Measurements from ENCODE around the gene AKAP1.

AKAP1 gene

GRCh38 chr17:57106836-57107497 is 21.9 kb downstream of the AKAP1 start:
- DNase-seq = no peak

- no peak for DNase-seq
Observed at GRCh38 chr17:57107498-57108101, 22.6 kb downstream of the AKAP1 start.

- DNase-seq = no peak
Observed at GRCh38 chr17:57108671-57109392, 23.8 kb downstream of the AKAP1 start.

DNA sequence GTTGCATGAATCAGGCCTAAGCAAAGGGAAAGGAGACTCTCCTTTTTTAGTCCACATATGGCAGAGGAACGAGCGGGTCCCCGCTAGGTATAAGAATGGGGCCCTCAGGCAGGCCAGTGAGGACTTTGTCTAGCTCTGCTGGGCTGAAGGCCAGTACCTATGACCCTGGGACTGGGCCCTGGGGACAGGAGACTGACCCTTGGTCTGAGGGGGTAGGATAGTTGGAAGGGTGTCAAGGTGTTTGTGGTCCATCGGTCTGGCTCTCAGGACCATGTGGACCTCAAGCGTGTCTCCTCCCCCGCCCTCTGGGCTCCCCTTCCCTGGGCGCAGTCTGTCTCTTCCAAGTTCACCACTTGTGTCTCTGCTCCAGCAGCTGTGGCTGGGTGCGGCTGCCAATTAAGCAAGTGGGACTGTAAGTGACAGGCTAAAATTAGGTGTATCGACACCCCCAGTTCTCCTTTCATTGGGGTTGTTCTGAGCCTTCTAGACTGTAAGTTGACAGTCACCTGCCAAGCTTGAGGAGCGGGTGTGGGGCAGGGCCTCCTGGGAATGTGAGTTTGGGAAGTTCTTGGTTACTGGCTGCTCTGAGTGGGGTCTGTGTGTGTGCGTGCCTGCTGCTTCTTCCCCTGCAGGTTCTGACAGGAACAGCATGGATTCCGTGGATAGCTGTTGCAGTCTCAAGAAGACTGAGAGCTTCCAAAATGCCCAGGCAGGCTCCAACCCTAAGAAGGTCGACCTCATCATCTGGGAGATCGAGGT is 24.5 kb downstream of the AKAP1 start:
- peak; percentile 14 for DNase-seq

DNA sequence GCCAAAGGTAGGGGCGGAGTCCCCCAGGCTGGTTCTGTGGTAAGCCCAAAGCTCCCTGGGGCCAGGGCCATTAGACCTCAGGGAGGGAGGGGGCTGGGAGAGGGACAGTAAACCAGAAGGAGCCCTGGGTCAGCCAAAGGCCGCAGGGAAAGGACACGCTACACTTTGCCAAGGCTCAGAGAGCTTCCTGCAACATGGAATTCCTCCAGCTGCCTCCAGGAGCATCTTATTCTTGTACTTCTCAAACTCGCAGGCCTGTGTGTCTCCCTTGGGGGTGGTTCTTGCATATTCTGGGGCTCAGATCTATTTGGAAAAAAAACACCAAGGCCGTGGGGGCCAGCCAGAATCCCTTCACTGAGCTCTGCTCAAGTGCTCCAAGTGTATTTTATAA is 25.1 kb downstream of the AKAP1 start:
- DNase-seq = no peak

DNA sequence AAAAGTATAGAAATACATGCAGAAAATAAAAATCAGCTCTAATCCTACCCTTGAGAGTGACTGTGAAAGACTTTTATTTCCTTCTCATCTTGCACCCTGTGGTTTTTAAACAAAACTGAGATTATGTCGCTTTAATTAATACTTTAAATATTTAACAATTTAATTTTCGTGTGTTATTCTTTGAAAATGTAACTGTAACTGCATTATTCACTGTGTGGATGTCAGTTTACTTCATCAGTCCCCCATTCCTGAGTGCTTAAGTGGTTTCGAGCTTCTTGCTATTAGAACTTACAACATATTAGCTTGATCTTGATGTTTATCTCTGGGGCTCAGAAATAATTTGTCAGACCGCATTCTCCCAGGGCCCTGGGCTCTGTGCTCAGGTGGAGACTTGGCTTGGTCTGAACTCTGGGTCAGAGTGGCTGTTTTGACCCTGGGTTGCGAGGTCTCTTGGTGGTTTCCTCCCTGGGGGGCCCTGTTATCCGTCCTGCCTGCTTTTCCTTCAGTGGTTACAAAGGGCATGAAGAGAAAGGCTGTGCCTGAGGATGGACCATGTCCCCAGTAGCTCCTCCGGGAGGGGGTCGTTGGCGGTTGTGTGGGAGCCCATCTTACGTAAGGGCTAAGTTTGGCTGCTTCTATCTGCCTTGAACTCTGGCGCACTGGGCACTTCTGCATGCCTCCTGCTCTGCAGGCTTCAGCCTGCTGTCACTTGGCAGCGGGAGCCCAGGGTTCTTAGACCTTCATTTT is 25.7 kb downstream of the AKAP1 start:
- no peak for DNase-seq

DNA sequence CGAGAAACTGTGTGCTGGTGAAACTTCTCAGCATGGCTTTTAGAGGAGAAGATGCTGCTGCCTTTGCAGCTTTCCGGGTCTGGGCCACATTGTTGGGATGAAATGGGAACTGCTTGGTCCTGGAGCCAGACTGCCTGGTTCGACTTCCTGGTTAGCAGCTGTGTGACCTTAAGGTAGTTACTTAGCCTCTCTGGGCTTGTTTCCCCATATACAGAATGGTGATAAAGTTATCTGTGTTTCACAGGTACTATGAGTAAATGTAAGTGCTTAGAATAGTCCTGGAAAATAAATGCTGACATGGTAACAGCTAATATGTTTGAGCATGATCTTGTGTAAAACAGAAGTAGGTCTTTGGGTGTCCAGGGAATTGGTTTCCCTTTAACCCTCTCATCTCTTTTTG is 26.3 kb downstream of the AKAP1 start:
- DNase-seq = no peak

DNA sequence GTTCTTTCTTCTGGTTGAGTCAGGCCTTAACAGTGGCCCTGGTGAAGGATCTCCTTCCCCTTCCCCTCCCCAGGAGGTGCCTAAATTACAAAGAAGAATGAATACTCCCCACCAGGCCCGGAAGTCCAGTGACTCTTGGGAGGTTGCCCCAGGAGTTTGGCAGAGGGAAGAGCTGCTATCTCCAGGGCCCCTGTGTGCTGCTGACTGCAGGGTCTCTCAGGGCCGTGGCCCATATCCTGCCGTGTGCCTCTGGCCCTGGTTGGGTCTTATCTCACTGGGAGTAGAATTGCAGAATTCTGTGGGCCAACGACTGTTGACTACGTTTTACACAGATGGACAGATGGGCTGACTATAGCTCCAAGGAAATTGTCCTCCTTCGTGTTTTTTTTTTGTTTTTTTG is 28.0 kb downstream of the AKAP1 start:
- DNase-seq = no peak

DNA sequence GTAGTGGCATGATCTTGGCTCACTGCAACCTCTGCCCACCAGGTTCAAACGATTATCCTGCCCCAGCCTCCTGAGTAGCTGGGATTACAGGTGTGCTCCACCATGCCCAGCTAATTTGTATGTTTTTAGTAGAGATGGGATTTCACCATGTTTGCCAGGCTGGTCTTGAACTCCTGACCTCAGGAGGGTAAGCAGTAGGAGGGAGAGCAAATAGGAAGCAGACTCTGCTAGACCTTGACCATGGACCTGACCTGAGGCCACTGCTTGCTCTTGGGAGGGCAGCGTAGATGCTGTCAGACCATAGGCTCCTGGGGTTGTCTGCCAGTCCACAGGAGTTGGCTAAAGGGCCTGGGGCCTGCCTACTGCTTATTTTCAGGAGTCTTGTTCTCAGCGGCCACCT is 28.6 kb downstream of the AKAP1 start:
- DNase-seq = no peak

GRCh38 chr17:57114085-57114673 is 29.1 kb downstream of the AKAP1 start:
- peak; percentile 74 for DNase-seq

- no peak for DNase-seq
Observed at GRCh38 chr17:57115377-57115776, 30.3 kb downstream of the AKAP1 start.

- DNase-seq = no peak
Observed at GRCh38 chr17:57115916-57116315, 30.9 kb downstream of the AKAP1 start.

GRCh38 chr17:57117798-57118197 is 32.8 kb downstream of the AKAP1 start:
- no peak for DNase-seq

DNA sequence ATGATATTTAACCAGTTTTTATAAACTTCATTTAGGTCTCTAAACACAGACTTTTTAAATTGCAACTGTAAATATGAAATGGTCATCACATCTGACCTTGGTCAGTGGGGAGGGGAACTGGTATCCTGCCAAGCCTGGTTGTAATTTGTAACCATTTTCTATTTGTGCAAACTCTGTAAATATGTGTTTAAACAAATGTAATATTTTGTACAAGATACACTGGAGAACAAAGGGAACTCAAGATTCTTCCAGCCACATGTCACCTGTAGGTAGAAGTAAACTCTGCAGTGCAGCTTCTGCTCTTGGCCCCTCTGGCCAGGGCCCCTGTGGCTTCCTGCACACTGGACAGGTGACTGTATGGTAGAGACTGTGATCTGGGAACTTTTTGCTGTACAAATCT is 35.8 kb downstream of the AKAP1 start:
- DNase-seq = no peak

DNA sequence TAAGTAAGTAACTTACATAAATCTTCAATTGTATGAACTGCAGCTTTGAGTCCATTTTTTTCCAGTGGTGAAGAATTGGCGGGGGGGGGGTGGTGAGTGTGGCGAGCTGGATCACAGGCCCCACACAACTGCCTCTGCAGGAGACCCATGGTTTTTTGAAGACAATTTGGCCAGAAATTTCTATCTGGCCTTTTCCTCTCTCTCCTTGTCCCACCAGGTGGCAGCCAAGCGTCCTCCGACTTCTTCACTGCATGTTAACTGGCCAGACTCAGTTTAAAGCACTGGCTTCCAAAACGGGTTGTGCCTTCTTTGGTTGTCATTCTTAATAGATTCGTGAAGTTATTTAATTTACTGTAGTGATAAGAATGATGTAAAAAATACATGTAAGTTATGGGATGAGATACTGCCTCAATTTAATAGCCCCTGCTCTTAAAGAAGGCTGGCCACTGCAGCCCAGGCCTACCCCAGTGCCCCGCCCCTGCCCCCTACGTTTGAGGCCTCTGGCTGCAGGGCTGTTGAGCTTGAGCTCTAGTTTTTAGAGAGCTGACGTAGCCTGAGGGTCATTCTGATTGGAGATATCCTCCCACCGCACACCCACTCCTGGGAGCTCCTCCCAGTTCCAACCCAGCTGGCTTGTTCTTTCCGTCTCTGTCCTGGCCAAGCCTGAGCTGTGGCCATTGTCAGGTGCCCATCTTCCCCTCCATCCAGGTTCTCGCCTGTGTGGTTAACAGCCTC is 36.4 kb downstream of the AKAP1 start:
- peak; percentile 74 for DNase-seq

DNA sequence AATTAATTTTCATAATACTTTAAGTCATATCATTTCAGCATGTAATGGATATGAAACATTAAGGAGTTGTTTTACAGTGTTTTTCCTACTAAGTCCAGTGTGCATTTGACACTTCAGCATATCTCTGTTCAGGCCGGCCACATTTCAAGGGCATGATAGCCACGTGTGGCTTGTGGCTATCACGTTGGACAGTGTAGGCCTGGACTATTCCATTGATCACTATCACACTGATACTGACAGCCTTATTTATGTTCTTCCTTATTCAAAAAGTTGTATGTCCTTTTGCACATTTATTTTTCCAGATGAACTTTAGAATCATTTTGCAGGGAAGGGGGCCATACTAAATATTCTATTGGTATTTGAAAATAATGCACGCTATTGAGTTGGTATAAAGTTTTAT is 39.0 kb downstream of the AKAP1 start:
- DNase-seq = no peak

DNA sequence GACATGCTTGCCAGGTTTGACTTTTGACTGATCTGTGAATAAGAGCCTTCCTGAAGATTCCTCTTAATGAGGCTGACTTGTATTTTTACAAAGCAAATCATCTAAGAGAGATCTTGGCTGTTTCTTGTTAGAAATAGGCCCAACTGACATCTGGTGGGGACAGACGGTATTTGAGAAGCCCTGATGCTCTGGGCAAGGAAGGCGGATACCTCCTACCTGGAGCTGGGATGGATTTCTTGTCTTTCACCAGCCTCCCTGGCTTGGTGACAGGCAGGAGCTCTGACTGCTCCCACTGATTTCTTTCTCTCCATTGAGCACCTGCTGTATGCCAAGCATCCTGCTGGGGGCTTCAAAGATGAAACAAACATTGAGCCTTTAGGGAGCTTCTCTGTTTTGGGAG is 40.4 kb downstream of the AKAP1 start:
- DNase-seq = no peak

DNA sequence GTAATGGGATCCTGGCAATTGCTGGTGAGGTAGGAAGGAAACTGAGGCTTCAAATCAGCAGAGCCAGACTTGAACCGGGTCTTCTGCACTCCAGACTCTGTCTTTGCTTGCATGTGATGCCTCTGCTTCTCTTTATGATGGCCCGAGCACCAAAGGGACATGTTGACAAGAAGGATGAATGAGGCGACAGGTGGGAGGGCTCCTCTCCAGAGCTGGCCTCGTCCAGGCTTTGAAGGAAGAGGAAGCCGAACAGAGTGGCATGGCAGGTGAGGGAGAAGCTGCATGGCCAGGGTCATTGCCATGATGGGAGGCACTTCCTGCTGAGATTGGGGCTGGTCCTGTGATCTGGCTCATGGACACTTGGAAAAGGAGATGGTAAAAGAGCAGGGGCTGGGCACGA is 40.8 kb downstream of the AKAP1 start:
- no peak for DNase-seq

- DNase-seq = peak; percentile 94
Observed at GRCh38 chr17:57130708-57131461, 45.8 kb downstream of the AKAP1 start.

DNA sequence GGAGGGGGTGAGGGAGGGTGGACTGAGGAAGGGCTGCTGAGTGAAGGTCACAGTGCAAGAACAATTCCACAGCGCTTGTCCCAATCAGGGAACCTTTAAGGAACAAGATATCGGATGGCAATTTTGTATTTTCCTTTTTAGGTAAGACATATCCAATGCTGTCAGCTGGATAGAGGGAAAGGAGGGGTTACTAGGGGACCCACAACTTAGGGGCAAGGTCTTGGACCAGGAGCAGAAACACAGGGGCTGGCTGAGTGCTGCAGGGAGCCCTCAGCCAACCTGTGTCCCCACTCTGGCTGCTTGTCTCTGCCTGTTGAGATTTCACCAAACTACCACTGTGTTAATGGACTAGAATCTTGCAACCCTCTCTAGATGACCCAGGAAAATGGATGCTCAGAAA is 47.6 kb downstream of the AKAP1 start:
- DNase-seq = no peak

- DNase-seq = no peak
Observed at GRCh38 chr17:57133486-57133885, 48.4 kb downstream of the AKAP1 start.
